Immature natural killer cell (primary cell): Measurements from ENCODE around the gene CALN1. TPM values are rescaled to one million over a fixed set of nuclear protein-coding genes. Genes with fewer than 3 reads are reported as not detected.

Experiments used
- DNase-seq, 3 donors: peaks; one replicate each; pipeline ENCODE4 v3.0.0; 2022; ENCODE audit warnings: mixed read lengths in 1 of 3
- H3K27ac Mint-ChIP-seq, 6 donors: one replicate each; pipeline ENCODE4 v1.8.0; 2020; ENCODE audit warnings: mixed read lengths in 6 of 6, mild to moderate bottlenecking in 5 of 6, inconsistent platforms in 4 of 6, moderate library complexity in 3 of 6
- H3K27me3 Mint-ChIP-seq, 3 donors: one replicate each; pipeline ENCODE4 v1.8.0; 2020 to 2021; ENCODE audit warnings: low read depth in 3 of 3, mild to moderate bottlenecking in 3 of 3, mixed read lengths in 3 of 3, moderate library complexity in 3 of 3, inconsistent platforms in 1 of 3
- H3K36me3 Mint-ChIP-seq, 3 donors: one replicate each; pipeline ENCODE4 v1.8.0; 2020; ENCODE audit warnings: mixed read lengths in 3 of 3, inconsistent platforms in 2 of 3, mild to moderate bottlenecking in 2 of 3
- H3K4me1 Mint-ChIP-seq, 2 donors: one replicate each; pipeline ENCODE4 v1.8.0; 2020; ENCODE audit warnings: inconsistent platforms in 2 of 2, mild to moderate bottlenecking in 2 of 2, mixed read lengths in 2 of 2, moderate library complexity in 1 of 2
- H3K4me3 Mint-ChIP-seq, 5 donors: one replicate each; pipeline ENCODE4 v1.8.0; 2020; ENCODE audit warnings: mild to moderate bottlenecking in 5 of 5, mixed read lengths in 5 of 5, inconsistent platforms in 3 of 5, moderate library complexity in 3 of 5
- H3K9me3 Mint-ChIP-seq, 6 donors: one replicate each; pipeline ENCODE4 v1.8.0; 2020; ENCODE audit warnings: mild to moderate bottlenecking in 6 of 6, mixed read lengths in 6 of 6, inconsistent platforms in 4 of 6, moderate library complexity in 3 of 6
- polyA plus RNA-seq, 3 donors: library from polyadenylated mRNA; unstranded; fragments of 300-500 nt; fragmentation: Illumina TruSeq; gene quantifications; one replicate each; pipeline ENCODE4 v1.2.3, GENCODE V29; 2021

Gene CALN1
- polyA plus RNA-seq, 3 donors from 2014 or later, result not detected

DNA sequence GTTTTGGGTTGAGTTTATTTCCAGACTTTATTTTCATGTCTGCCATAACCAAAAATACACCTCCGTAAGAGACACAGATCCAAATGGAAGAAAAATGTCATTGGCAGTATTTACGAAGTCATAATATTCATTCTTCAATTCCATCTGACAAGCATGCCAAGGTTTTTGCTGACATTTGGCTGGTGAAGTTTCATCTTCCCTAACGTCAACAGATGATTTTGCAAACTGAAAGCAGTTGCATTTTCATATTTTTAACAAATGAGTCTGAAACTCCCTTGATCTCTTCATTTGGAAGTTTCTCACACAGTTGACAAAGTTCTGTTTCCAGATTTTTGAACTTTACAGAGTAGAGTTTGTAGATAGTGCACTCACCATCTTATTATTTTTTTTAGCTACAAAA is 114.5 kb downstream of the CALN1 start:
- Mint-ChIP-seq H3K36me3 (peaks cover 0 to 5% (median 0%) of the 10 kb centered on the region in 3 donors), H3K27me3 (peaks cover 0 to 5% (median 2%) of the 10 kb centered on the region in 3 donors), H3K4me3 (no peak overlapping the region), H3K4me1 (no peaks in the 10 kb centered on the region), H3K9me3 (peaks cover 0 to 1% (median 0%) of the 10 kb centered on the region in 6 donors), H3K27ac (no peak overlapping the region)
- DNase-seq, result no peak

DNA sequence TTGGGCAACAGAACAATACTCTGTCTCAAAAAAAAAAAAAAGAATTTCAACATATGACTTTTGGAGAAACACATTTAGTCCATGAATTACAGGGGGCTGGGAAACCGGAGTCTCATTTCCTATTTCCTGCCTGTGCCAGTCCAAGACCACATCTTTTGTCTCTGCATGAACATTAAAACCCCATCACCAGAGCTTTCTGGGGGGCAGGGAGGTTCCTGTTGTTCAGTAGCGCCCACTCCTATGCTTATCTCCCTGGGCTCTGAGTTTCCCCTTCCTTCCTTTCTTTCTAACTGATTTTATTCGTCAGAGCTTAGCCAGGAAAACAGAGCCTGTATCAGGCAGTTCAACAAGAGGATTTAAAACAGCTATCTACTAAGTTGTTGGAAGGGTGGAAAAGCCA is 119.3 kb downstream of the CALN1 start:
- Mint-ChIP-seq H3K4me1 (no peaks in the 10 kb centered on the region), H3K27me3 (peaks cover 0 to 2% (median 0%) of the 10 kb centered on the region in 3 donors), H3K27ac (no peak overlapping the region), H3K36me3 (no peaks in the 10 kb centered on the region), H3K4me3 (no peak overlapping the region), H3K9me3 (peaks cover 0 to 9% (median under 1%) of the 10 kb centered on the region in 6 donors)
- DNase-seq, result no peak

DNA sequence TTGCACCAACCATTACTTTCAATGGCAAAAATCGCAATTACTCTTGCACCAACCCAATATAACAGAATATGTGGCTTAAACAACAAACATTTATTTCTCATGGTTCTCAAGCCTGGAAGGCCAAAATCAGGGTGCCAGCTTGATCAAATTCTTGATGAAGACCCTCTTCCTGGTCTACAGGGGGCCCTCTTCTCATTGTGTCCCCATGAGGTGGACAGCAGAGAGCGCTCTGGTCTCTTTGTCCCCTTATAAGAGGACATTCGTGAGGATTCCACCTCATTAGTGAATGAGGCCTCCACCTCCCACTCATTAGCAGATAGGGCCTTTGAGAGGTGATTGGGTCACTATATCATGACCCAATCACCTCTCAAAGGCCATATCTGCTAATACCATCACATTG is 120.0 kb downstream of the CALN1 start:
- H3K9me3 Mint-ChIP-seq, result peaks cover 0 to 9% (median under 1%) of the 10 kb centered on the region in 6 donors
- peaks cover 0 to 2% (median 0%) of the 10 kb centered on the region in 3 donors for H3K27me3 Mint-ChIP-seq
- H3K4me3 Mint-ChIP-seq, result no peak overlapping the region
- H3K36me3 Mint-ChIP-seq, result no peaks in the 10 kb centered on the region
- DNase-seq, result no peak
- no peak overlapping the region for H3K27ac Mint-ChIP-seq
- no peaks in the 10 kb centered on the region for H3K4me1 Mint-ChIP-seq

DNA sequence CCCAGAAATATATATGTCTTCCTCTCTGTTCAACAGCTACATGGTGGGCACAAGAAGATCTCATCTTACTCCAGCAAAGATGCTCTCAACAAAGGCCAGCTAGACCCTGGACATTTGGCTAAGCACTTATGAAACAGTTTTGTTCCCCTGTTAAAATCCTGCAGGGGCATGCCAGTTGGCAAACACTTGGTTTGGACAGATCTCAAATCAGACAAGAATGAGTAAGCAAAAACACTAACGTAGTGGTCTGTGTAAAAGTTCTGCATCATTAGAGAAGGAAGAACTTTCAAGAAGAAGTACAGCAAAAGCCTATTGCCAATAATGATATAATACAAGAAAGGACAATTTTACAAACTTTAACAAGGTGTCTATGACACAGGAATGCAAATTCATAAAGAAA is 125.6 kb downstream of the CALN1 start:
- Mint-ChIP-seq H3K9me3 (peaks cover 0 to 9% (median under 1%) of the 10 kb centered on the region in 6 donors), H3K4me1 (no peaks in the 10 kb centered on the region), H3K4me3 (no peak overlapping the region), H3K27ac (no peak overlapping the region), H3K36me3 (no peaks in the 10 kb centered on the region), H3K27me3 (peaks cover 0 to 2% (median 2%) of the 10 kb centered on the region in 3 donors)
- DNase-seq, result no peak

DNA sequence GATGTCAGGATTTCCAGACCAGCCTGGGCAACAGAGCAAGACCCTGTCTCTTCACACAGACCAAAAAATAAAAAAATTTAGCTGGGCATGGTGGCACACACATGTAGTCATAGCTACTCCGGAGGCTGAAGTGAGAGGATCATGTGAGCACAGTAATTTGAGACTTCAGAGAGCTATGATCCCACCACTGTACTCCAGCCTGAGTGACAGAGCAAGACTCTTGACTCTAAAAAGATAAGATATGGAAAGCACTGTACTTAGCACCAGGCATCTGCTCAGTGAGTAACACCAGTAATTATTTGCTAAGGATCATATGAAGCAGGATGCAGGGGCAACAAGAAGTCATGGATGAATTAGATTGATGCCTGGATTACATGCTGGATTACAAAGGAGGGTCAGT is 128.8 kb downstream of the CALN1 start:
- H3K27me3 Mint-ChIP-seq, result peaks cover 0 to 2% (median 2%) of the 10 kb centered on the region in 3 donors
- no peak for DNase-seq
- H3K4me3 Mint-ChIP-seq, result no peak overlapping the region
- H3K27ac Mint-ChIP-seq, result no peak overlapping the region
- H3K36me3 Mint-ChIP-seq, result no peaks in the 10 kb centered on the region
- no peaks in the 10 kb centered on the region for H3K4me1 Mint-ChIP-seq
- peaks cover 0 to 6% (median 0%) of the 10 kb centered on the region in 6 donors for H3K9me3 Mint-ChIP-seq

DNA sequence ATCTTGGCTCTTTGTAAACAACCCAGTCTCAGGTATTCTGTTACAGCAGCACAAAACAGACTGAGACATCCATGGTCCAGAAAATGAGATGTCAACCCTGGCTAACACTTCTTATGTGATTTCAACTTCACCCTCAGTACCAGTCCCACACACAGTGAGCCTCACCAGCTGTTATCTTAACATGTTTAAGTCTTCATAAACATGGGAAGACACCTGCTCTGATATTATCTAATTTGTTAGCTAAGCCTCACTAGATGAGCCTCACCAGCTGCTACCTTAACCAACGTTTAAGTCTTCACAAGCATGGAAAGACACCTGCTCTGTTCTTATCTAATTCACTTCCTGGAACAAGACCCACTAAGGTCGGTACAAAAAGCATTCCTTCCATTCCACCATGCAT is 130.8 kb downstream of the CALN1 start:
- peaks cover 0 to 4% (median 3%) of the 10 kb centered on the region in 3 donors for H3K27me3 Mint-ChIP-seq
- H3K9me3 Mint-ChIP-seq, result peaks cover 0 to 11% (median under 1%) of the 10 kb centered on the region in 6 donors
- H3K36me3 Mint-ChIP-seq, result no peaks in the 10 kb centered on the region
- DNase-seq, result no peak
- H3K4me3 Mint-ChIP-seq, result no peak overlapping the region
- H3K4me1 Mint-ChIP-seq, result no peaks in the 10 kb centered on the region
- H3K27ac Mint-ChIP-seq, result no peak overlapping the region

DNA sequence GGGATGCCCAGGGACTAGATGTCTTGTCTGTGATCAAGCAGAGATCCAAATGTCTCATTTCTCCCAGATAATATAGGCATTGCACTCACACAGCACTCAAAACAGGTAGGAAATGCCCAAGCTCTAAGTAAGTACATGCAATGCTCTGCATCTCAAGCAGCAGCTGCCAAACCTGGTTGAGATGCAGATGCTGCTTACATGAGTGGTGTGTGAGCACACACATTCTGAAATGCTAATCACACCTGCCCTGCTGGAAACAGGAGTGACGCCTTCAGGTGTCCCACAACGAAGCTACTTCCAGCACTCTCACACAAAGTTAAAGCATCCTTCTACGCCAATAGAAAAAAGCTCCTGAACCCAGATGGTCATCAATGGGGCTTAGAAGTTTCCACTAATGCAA is 132.9 kb downstream of the CALN1 start:
- Mint-ChIP-seq H3K36me3 (no peaks in the 10 kb centered on the region), H3K4me1 (no peaks in the 10 kb centered on the region), H3K4me3 (no peak overlapping the region), H3K27ac (no peak overlapping the region), H3K9me3 (peaks cover 0 to 11% (median 3%) of the 10 kb centered on the region in 6 donors), H3K27me3 (peaks cover 0 to 3% (median 2%) of the 10 kb centered on the region in 3 donors)
- DNase-seq, result no peak

DNA sequence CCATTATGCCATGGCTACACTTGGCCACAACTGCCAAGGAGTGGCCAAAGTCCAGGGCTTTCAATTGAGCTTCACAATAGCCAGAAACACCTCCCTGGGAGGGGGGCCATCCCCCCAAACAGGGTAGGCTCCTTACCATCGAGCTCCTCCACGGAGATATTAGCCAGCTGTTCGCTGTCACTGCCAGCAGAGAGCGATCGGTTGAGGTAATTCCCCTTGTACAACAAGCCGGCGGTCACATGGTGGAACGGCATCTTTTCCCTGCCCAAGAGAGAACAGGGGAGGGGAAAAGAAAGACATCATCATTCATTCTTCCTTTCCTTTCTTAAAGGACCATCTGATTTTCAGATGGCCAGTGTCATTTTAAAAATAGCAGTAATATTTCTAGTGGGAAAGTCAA is 133.6 kb downstream of the CALN1 start:
- Mint-ChIP-seq H3K4me1 (no peaks in the 10 kb centered on the region), H3K27ac (no peak overlapping the region), H3K9me3 (peaks cover 0 to 11% (median 3%) of the 10 kb centered on the region in 6 donors), H3K27me3 (peaks cover 0 to 3% (median 2%) of the 10 kb centered on the region in 3 donors), H3K4me3 (no peak overlapping the region), H3K36me3 (no peaks in the 10 kb centered on the region)
- no peak for DNase-seq

DNA sequence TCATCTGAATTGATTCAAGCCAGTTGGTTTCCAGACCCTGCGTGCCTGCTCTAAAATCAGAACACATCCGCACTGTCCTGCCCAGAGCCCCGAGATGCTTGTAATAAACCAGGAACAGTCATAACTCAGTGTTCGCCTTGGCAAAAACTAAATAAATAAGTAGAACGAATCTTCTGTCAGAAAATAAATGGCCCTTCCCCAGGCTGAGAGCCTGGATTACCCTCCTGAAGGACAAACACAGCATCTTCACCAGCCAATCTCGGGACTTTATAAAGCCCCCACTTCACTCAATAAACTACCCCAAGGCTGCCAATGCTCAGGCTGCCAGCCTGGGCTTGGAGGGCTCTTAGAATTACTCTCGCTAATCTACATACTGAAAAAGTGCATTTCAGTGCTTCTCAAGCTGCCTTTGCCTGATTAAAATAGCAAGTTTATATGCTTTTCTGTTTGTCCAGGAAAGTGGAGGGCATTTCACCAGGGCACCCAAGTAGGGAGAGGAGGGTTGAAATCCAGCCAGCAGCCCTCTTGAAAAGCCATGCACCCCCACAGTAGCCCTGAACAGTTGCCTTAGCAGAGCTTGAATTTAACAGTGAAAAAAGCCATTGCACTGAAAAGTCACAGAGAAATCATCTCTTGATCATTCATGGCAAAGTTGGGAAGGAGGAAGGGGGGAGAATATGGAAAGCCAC is 136.6 kb downstream of the CALN1 start:
- H3K9me3 Mint-ChIP-seq, result peaks cover 0 to 17% (median 4%) of the 10 kb centered on the region in 6 donors

DNA sequence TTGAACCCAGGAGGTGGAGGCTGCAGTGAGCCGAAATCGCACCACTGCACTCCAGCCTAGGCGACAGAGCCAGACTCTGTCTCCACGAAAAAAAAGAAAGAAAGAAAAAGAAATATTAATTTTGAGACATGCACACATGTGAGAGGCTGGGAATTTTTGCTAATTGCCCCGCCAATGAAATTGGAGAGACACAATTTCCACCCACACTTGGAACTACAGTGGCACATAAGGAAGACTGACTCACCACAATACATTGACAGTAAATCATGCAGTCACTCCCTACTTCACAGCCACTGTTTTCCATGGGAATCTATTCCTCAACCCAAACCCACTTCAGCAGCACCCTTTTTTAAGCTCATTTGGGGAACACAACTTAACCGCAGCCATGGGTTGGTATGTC is 139.7 kb downstream of the CALN1 start:
- Mint-ChIP-seq H3K9me3 (peaks cover 0 to 18% (median 7%) of the 10 kb centered on the region in 6 donors), H3K36me3 (no peaks in the 10 kb centered on the region), H3K4me1 (no peaks in the 10 kb centered on the region), H3K27me3 (peaks cover 0 to 5% (median 2%) of the 10 kb centered on the region in 3 donors), H3K27ac (no peak overlapping the region), H3K4me3 (no peak overlapping the region)
- no peak for DNase-seq

More for the DNA sequence above, 136.6 kb downstream of the CALN1 start:
- no peak for DNase-seq
- H3K4me3 Mint-ChIP-seq, result no peak overlapping the region
- peaks cover 0 to 3% (median 2%) of the 10 kb centered on the region in 3 donors for H3K27me3 Mint-ChIP-seq
- H3K36me3 Mint-ChIP-seq, result no peaks in the 10 kb centered on the region
- H3K27ac Mint-ChIP-seq, result no peak overlapping the region
- no peaks in the 10 kb centered on the region for H3K4me1 Mint-ChIP-seq

DNA sequence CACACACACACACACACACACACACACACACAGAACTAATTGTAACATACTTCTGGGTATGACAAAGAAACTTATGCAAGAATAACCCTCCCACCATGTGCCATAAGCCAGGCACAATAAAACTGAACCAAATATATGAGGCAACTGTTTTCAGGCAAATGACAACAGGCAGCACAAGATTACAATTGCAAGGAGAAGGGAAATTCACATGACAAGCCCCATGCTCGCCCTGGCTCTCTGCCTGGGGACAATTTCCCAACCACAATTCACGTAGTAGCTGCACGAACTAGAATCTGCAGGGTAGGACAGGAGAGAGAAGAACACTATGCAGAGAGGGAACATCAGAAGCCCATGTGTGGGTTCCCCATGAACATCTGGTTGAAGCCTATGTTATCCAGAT is 143.3 kb downstream of the CALN1 start:
- peaks cover 0 to 5% (median 3%) of the 10 kb centered on the region in 3 donors for H3K27me3 Mint-ChIP-seq
- H3K4me1 Mint-ChIP-seq, result no peaks in the 10 kb centered on the region
- no peaks in the 10 kb centered on the region for H3K36me3 Mint-ChIP-seq
- no peak for DNase-seq
- no peak overlapping the region for H3K27ac Mint-ChIP-seq
- no peak overlapping the region for H3K4me3 Mint-ChIP-seq
- H3K9me3 Mint-ChIP-seq, result peaks cover 0 to 12% (median 4%) of the 10 kb centered on the region in 6 donors

DNA sequence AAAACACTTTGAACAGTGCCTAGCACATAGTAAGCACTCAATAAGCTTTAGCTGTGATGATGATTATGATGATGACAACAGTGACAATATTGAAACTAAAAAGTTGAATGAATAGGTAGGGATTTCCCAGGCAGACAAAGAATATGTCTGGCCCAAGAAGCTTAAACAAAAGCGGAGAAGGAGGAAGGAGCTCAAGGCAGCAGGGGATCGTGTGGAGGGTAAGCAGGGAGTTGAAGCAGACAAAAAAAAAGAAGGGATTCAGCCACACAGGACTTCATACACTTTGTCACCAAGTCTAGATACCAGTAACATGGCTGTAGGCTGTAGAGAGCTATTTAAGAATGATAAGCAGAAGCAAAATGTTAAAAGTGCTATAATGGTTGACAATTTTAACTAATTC is 144.0 kb downstream of the CALN1 start:
- Mint-ChIP-seq H3K36me3 (no peaks in the 10 kb centered on the region), H3K4me3 (no peak overlapping the region), H3K4me1 (no peaks in the 10 kb centered on the region), H3K9me3 (peaks cover 0 to 12% (median 4%) of the 10 kb centered on the region in 6 donors), H3K27me3 (peaks cover 0 to 5% (median 3%) of the 10 kb centered on the region in 3 donors), H3K27ac (no peak overlapping the region)
- DNase-seq, result no peak

DNA sequence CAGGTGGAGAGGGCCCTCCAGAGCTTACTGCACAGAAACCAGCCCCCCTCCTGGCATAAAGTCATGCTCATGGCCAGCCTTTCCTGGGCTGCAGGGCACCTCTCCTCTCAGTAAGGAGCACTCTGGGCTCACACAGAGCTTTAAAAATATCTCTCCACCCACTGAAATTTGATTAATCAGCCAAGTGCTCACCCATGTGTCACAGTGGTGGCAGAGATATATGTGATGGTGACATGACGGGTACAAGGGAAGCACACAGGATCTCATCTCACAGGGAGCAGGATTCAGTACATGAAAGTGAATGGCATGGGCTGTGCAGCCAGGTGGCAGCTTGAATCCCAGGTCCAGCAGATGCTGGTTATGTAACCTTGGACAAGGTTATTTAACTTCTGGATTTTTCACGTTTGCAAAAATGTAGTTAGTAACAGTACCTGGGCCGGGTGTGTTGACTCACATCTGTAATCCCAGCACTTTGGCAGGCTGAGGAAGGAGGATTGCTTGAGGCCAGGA is 144.8 kb downstream of the CALN1 start:
- Mint-ChIP-seq H3K9me3 (peaks cover 0 to 12% (median 4%) of the 10 kb centered on the region in 6 donors), H3K4me3 (no peak overlapping the region), H3K27me3 (peaks cover 0 to 5% (median 3%) of the 10 kb centered on the region in 3 donors), H3K27ac (no peak overlapping the region), H3K36me3 (no peaks in the 10 kb centered on the region), H3K4me1 (no peaks in the 10 kb centered on the region)
- DNase-seq, result no peak

DNA sequence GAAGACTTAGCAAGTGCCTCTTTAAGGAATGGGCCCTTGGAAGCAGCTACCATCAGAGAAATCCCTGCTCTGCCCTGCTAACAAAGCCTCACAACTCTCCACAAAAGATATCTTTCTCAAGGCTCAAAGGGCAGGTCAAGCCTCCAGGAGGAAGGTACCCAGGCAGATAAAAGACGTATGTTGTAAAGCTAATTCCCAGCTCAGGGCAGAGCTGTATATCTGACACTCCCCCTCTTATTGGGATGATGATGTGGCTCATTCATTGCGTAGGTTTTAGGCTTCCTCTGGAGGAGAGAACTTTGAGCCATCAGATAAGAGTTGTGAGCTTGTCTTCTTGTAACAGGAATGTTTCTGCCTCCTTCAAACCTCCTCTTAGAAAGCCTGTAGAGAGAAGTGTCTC is 145.4 kb downstream of the CALN1 start:
- H3K36me3 Mint-ChIP-seq, result no peaks in the 10 kb centered on the region
- H3K27ac Mint-ChIP-seq, result no peak overlapping the region
- H3K27me3 Mint-ChIP-seq, result peaks cover 0 to 5% (median 3%) of the 10 kb centered on the region in 3 donors
- H3K4me1 Mint-ChIP-seq, result no peaks in the 10 kb centered on the region
- no peak overlapping the region for H3K4me3 Mint-ChIP-seq
- DNase-seq, result no peak
- peaks cover 0 to 12% (median 4%) of the 10 kb centered on the region in 6 donors for H3K9me3 Mint-ChIP-seq
